Prostate gland (tissue), 2 donors: ENCODE data around the gene KDM4C.

Experiments
- CTCF ChIP-seq, 4 experiments: fragments of 200-600 bp in 2 of 4; fragments of 450-650 bp in 2 of 4; sonication (generic) in 2 of 4; IDR thresholded peaks; 1 replicate in 3 of 4; 2 replicates in 1 of 4; pipeline ENCODE4 v1.5.1; 2016 to 2019; ENCODE audit warnings: antibody characterized with exemption in 4 of 4, mild to moderate bottlenecking in 2 of 4, moderate library complexity in 2 of 4
- POLR2A ChIP-seq: fragments of 450-650 bp; IDR thresholded peaks from one replicate; pipeline ENCODE4 v1.6.1; 2016; ENCODE audit warnings: antibody characterized with exemption, mild to moderate bottlenecking
- POLR2AphosphoS5 ChIP-seq: sonication (generic); formaldehyde crosslinking; IDR thresholded peaks from one replicate; pipeline ENCODE4 v1.6.1; 2017; ENCODE audit warnings: antibody characterized with exemption

- TF ChIP-seq CTCF (IDR thresholded peaks at IDR 0.05) = no peak
- no peak for TF ChIP-seq POLR2A
- no peak for TF ChIP-seq POLR2AphosphoS5
These were observed 416.5 kb downstream of the KDM4C start for GRCh38 chr9:7174301-7174700.
